ENCODE results near the gene ANKRD62.

Gene ANKRD62

GRCh38 chr18:12162786-12163185 is 69.1 kb downstream of the ANKRD62 start:
- DNase-seq (ENCODE audit: low read depth): peak; percentile 17
- no peak overlapping the region for H3K4me3 ChIP-seq (ENCODE audit: low read depth, low read length)
- TF ChIP-seq CTCF (conservative IDR thresholded peaks at IDR 0.05; ENCODE audit: low read depth, low read length): no peak

GRCh38 chr18:12165038-12165768 is 71.6 kb downstream of the ANKRD62 start:
- no peak for TF ChIP-seq CTCF (conservative IDR thresholded peaks at IDR 0.05; ENCODE audit: low read depth, low read length)
- no peak overlapping the region for H3K4me3 ChIP-seq (ENCODE audit: low read depth, low read length)
- no peak for DNase-seq (ENCODE audit: low read depth)

All from choroid plexus epithelial cell (primary cell).